IMR-90 (cell line): Measurements from ENCODE around the gene HYAL3.

ENCODE experiments used
- CEBPB ChIP-seq: IDR thresholded peaks from 2 replicates; pipeline ENCODE4 v1.6.1; 2012; ENCODE audit warnings: low read depth, low read length, improper control_type of control experiment
- CHD1 ChIP-seq: IDR thresholded peaks from 2 replicates; pipeline ENCODE4 v1.6.1; 2012; ENCODE audit warnings: low read depth, low read length, improper control_type of control experiment
- POLR2A ChIP-seq: IDR thresholded peaks from 2 replicates; pipeline ENCODE4 v1.6.1; 2012; ENCODE audit warnings: mild to moderate bottlenecking, low read depth, low read length
- TF ChIP-seq, protein P1 (sequence below): conservative IDR thresholded peaks from 2 replicates; pipeline ENCODE4 v1.5.1; 2012; ENCODE audit warnings: mild to moderate bottlenecking, low read depth, low read length, improper control_type of control experiment

DNA sequence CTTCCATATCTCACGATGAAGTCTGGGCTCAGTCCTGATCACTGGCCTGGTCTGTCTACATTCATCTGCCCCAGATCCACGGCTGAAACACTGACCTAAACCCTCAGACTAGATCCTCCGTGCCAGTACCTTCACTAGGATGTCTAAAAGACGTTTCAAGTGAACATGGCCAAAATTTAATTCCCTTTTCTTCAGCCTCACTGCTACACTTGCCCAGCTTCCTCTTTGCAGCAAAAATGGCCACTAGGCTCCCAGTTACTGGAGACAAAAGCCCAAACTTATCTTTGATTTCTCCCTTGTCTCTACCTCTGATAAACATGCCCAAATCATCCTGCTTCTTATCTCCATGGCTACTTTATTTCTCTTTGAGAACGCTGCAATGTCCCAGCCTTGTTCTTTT, 39.8 kb upstream of the HYAL3 start:
- TF ChIP-seq, protein P1, sequence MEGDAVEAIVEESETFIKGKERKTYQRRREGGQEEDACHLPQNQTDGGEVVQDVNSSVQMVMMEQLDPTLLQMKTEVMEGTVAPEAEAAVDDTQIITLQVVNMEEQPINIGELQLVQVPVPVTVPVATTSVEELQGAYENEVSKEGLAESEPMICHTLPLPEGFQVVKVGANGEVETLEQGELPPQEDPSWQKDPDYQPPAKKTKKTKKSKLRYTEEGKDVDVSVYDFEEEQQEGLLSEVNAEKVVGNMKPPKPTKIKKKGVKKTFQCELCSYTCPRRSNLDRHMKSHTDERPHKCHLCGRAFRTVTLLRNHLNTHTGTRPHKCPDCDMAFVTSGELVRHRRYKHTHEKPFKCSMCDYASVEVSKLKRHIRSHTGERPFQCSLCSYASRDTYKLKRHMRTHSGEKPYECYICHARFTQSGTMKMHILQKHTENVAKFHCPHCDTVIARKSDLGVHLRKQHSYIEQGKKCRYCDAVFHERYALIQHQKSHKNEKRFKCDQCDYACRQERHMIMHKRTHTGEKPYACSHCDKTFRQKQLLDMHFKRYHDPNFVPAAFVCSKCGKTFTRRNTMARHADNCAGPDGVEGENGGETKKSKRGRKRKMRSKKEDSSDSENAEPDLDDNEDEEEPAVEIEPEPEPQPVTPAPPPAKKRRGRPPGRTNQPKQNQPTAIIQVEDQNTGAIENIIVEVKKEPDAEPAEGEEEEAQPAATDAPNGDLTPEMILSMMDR: no peak
- TF ChIP-seq POLR2A: no peak
- TF ChIP-seq CHD1: no peak
- TF ChIP-seq CEBPB: no peak
